CD4-positive, alpha-beta T cell (primary cell): Measurements from ENCODE around the gene MGAT5. TPM values are rescaled to one million over a fixed set of nuclear protein-coding genes. Genes with fewer than 3 reads are reported as not detected.

Experiments used
- ATAC-seq: fragments of 200-7000 bp; cut with Tn5 transposase; one replicate; pipeline ENCODE4 v1.10.0; 2022; ENCODE audit warnings: mild to moderate bottlenecking; ENCODE audit not compliant: poor library complexity
- CTCF ChIA-PET: fragments of 350-600 bp; sonication (Branson Sonifier 250); formaldehyde crosslinking; loops from one replicate; lab custom pipeline; 2021; ENCODE audit warnings: antibody characterized with exemption, inconsistent platforms; lab: Charles Lee
- POLR2A ChIA-PET: fragments of 350-600 bp; sonication (Branson Sonifier 250); formaldehyde crosslinking; loops from one replicate; lab custom pipeline; 2021; ENCODE audit warnings: antibody characterized with exemption, inconsistent platforms; lab: Charles Lee
- DNase-seq, 14 experiments: peaks; one replicate each; pipeline ENCODE4 v3.0.0-alpha.2; 2013 to 2020; ENCODE audit warnings: mixed read lengths in 2 of 14
- H3K27ac ChIP-seq, 2 donors: one replicate each; pipeline versions ENCODE4 v1.5.1 to v1.7.0; 2013; ENCODE audit warnings: low read length in 2 of 2, low read depth in 1 of 2, mild to moderate bottlenecking in 1 of 2
- H3K27me3 ChIP-seq, 2 experiments: 1 replicate in 1 of 2; 2 replicates in 1 of 2; pipeline versions ENCODE4 v1.6.1 to v1.7.0; 2013; ENCODE audit warnings: low read length in 2 of 2, control low read depth in 1 of 2, mild to moderate bottlenecking in 1 of 2, moderate library complexity in 1 of 2; ENCODE audit not compliant: insufficient read depth in 2 of 2, control insufficient read depth in 1 of 2
- H3K36me3 ChIP-seq: one replicate; pipeline ENCODE4 v1.6.1; 2013; ENCODE audit warnings: low read length, control low read depth; ENCODE audit not compliant: insufficient read depth
- H3K4me1 ChIP-seq: one replicate; pipeline ENCODE4 v1.6.1; 2013; ENCODE audit warnings: low read length, control low read depth; ENCODE audit not compliant: insufficient read depth
- H3K4me3 ChIP-seq: one replicate; pipeline ENCODE4 v1.5.1; 2013; ENCODE audit warnings: mild to moderate bottlenecking, low read length, moderate library complexity
- H3K9me3 ChIP-seq, 2 experiments: 1 replicate in 1 of 2; 2 replicates in 1 of 2; pipeline versions ENCODE4 v1.6.1 to v1.7.0; 2013; ENCODE audit warnings: low read length in 2 of 2, mild to moderate bottlenecking in 2 of 2, control low read depth in 1 of 2, moderate library complexity in 1 of 2; ENCODE audit not compliant: control insufficient read depth in 1 of 2, insufficient read depth in 1 of 2
- H3K27ac Mint-ChIP-seq: one replicate; pipeline ENCODE4 v1.8.0; 2020; ENCODE audit warnings: mixed read lengths
- H3K27me3 Mint-ChIP-seq: one replicate; pipeline ENCODE4 v1.8.0; 2021; ENCODE audit warnings: mixed read lengths
- H3K36me3 Mint-ChIP-seq: one replicate; pipeline ENCODE4 v1.8.0; 2021; ENCODE audit warnings: low read depth, mixed read lengths
- H3K4me1 Mint-ChIP-seq: one replicate; pipeline ENCODE4 v1.8.0; 2021; ENCODE audit warnings: low read depth, mixed read lengths
- H3K4me3 Mint-ChIP-seq: one replicate; pipeline ENCODE4 v1.8.0; 2020; ENCODE audit warnings: mild to moderate bottlenecking, mixed read lengths
- H3K9me3 Mint-ChIP-seq: one replicate; pipeline ENCODE4 v1.8.0; 2020; ENCODE audit warnings: mixed read lengths
- intact Hi-C, 2 experiments: fragments of 100-400 bp; cut with DNase I in 1 of 2; cut with micrococcal nuclease in 1 of 2; formaldehyde crosslinking; loops; one replicate each; pipeline versions ENCODE4 v1.15.1 to v1.9.0; 2023 to 2025; cut with DNase I, micrococcal nuclease
- total RNA-seq, 174 experiments: library from RNA in 2 of 174; stranded (reverse) in 2 of 174; gene quantifications; one replicate each; pipeline ENCODE4 v1.2.3 and lab custom pipeline; 2021 to 2026
- TF ChIP-seq, protein P1 (sequence below): fragments of 200-600 bp; IDR thresholded peaks from one replicate; pipeline ENCODE4 v1.8.0; 2022; ENCODE audit warnings: antibody characterized with exemption, mild to moderate bottlenecking

Gene MGAT5
- total RNA-seq, 2 experiments from 2014 or later, result 77.5 to 77.8 TPM

DNA sequence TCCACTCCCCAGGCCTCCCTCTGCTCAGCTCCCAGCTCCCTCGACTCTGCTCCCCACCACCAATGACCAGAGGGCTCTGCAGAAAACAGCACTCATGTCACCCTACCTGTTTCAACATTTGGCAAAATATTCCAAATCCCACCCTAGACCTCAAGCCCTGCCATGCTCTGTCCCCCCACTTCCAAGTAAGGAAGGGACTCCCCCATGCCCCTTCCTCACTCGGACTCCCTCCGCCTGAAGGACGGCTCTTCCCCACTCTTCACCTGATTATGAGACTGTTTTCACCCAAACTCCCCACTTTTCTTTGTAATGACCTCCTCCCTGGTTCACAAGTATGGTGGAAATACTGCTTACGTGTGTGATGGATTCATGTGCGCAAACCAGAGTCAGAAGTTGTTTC is 208.4 kb downstream of the MGAT5 start:
- TF ChIP-seq, protein P1, sequence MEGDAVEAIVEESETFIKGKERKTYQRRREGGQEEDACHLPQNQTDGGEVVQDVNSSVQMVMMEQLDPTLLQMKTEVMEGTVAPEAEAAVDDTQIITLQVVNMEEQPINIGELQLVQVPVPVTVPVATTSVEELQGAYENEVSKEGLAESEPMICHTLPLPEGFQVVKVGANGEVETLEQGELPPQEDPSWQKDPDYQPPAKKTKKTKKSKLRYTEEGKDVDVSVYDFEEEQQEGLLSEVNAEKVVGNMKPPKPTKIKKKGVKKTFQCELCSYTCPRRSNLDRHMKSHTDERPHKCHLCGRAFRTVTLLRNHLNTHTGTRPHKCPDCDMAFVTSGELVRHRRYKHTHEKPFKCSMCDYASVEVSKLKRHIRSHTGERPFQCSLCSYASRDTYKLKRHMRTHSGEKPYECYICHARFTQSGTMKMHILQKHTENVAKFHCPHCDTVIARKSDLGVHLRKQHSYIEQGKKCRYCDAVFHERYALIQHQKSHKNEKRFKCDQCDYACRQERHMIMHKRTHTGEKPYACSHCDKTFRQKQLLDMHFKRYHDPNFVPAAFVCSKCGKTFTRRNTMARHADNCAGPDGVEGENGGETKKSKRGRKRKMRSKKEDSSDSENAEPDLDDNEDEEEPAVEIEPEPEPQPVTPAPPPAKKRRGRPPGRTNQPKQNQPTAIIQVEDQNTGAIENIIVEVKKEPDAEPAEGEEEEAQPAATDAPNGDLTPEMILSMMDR, result no peak
- intact Hi-C loops, result no loop called here
- no peak overlapping the region for H3K27ac Mint-ChIP-seq
- no peaks in the 10 kb centered on the region for H3K36me3 ChIP-seq
- H3K27me3 Mint-ChIP-seq, result no peaks in the 10 kb centered on the region
- H3K9me3 Mint-ChIP-seq, result no peaks in the 10 kb centered on the region
- no peak overlapping the region for H3K27ac ChIP-seq
- DNase-seq (no peak), ATAC-seq (no peak)
- no peak overlapping the region for H3K4me3 ChIP-seq
- ChIA-PET POLR2A (no interaction called here), CTCF (no interaction called here)
- no peaks in the 10 kb centered on the region for H3K36me3 Mint-ChIP-seq
- no peaks in the 10 kb centered on the region for H3K4me1 Mint-ChIP-seq
- no peaks in the 10 kb centered on the region for H3K9me3 ChIP-seq
- H3K4me1 ChIP-seq, result no peaks in the 10 kb centered on the region
- no peak overlapping the region for H3K4me3 Mint-ChIP-seq
- H3K27me3 ChIP-seq, result no peaks in the 10 kb centered on the region

DNA sequence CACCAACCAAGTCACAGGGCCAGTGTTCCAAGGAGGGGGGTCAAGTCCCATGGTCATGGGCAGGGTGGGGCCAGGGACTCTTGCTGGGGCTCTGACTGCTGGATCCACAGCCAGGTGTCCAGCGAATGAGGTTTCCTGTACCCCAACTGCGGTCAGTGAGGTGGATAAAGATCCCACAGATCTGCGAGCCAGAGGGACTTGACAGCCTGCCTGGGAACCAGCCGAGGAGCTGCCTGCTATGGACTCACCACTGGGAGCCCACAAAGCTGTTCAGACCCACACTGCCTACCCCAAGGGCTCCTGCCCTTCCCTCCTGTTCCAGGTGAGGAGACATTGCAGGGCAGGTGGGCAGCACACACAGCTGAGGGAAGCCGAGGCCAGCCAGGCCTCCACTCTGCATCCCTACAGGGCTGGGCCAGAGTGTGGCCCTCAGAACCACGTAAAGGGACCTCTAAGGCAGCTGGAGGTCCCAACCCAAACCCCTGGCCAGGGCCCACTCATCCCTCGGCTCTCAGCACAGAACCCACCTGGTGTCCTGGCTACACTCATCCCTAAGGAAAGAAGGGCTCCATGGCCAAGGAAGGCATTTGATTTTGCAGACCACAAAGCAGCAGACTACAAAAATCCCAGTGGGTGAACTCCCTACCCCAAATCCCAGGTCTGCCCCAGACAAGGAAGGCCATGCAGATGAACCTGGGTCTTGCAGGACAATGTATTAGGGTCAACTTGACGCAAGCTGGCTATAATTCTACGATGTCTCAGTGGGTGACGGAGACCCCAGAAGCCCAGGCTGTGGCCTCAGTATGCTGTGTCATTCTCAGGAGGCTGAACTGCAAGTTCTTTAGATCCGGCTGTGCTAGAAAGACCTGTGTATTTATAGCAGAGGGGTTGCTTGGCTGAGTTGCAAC is 209.2 kb downstream of the MGAT5 start:
- H3K4me1 Mint-ChIP-seq, result no peaks in the 10 kb centered on the region
- intact Hi-C loops, result no loop called here
- DNase-seq, result no peak
- H3K27ac Mint-ChIP-seq, result no peak overlapping the region
- H3K27me3 ChIP-seq, result no peaks in the 10 kb centered on the region
- no peaks in the 10 kb centered on the region for H3K36me3 ChIP-seq
- no peak for ATAC-seq
- ChIA-PET POLR2A (no interaction called here), CTCF (no interaction called here)
- H3K9me3 Mint-ChIP-seq, result no peaks in the 10 kb centered on the region
- H3K36me3 Mint-ChIP-seq, result no peaks in the 10 kb centered on the region
- TF ChIP-seq, protein P1, result no peak
- no peaks in the 10 kb centered on the region for H3K9me3 ChIP-seq
- no peaks in the 10 kb centered on the region for H3K4me1 ChIP-seq
- H3K27ac ChIP-seq, result no peak overlapping the region
- no peak overlapping the region for H3K4me3 ChIP-seq
- no peaks in the 10 kb centered on the region for H3K27me3 Mint-ChIP-seq
- H3K4me3 Mint-ChIP-seq, result no peak overlapping the region

DNA sequence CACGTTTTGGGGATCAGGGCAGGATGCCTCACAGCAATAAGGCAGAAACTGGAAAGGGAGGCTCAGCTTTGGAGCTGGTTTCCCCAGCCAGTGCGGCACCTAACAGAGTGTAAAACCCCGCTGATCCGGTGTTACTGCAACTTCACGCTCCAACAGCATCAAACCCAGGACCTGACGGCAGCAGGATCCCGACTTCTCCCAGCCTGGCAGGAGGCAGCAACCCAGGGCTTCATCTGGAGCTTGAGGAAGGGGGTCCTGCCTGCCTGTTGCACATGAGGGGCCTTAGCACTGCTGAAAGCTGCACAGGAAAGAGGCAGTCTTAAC is 209.8 kb downstream of the MGAT5 start:
- peaks cover 0 to 2% of the 10 kb centered on the region in 2 experiments for H3K9me3 ChIP-seq
- no peaks in the 10 kb centered on the region for H3K27me3 ChIP-seq
- Mint-ChIP-seq H3K4me3 (no peak overlapping the region), H3K27ac (no peak overlapping the region), H3K9me3 (no peaks in the 10 kb centered on the region), H3K36me3 (no peaks in the 10 kb centered on the region), H3K4me1 (no peaks in the 10 kb centered on the region), H3K27me3 (no peaks in the 10 kb centered on the region)
- CTCF ChIA-PET, result no interaction called here
- POLR2A ChIA-PET, result no interaction called here
- H3K27ac ChIP-seq, result no peak overlapping the region
- DNase-seq (no peak), ATAC-seq (no peak)
- no peak overlapping the region for H3K4me3 ChIP-seq
- TF ChIP-seq, protein P1, result no peak
- intact Hi-C loops, result no loop called here
- H3K36me3 ChIP-seq, result no peaks in the 10 kb centered on the region
- no peaks in the 10 kb centered on the region for H3K4me1 ChIP-seq
